ENCODE data around the gene ZSWIM6. TPM values are rescaled to one million over a fixed set of nuclear protein-coding genes. Genes with fewer than 3 reads are reported as not detected.

Gene ZSWIM6
- total RNA-seq, 1 experiment from 2014 or later = 10.0 TPM

GRCh38 chr5:61307191-61307590 lies 24.9 kb upstream of the ZSWIM6 start:
- Mint-ChIP-seq H3K4me3 (ENCODE audit: unreplicated experiment) (no peak overlapping the region), H3K4me1 (ENCODE audit: low read depth, unreplicated experiment) (peaks cover 54% of the 10 kb centered on the region), H3K27me3 (ENCODE audit: insufficient read depth, unreplicated experiment) (no peaks in the 10 kb centered on the region), H3K27ac (ENCODE audit: unreplicated experiment) (peak overlapping the region; percentile 30), H3K36me3 (ENCODE audit: insufficient read depth, unreplicated experiment) (no peaks in the 10 kb centered on the region), H3K9me3 (ENCODE audit: unreplicated experiment) (no peaks in the 10 kb centered on the region)
- Histone ChIP-seq H3K4me3 (ENCODE audit: low read depth, low read length) (no peak overlapping the region), H3K36me3 (ENCODE audit: control insufficient read depth, insufficient read depth, low read length) (no peaks in the 10 kb centered on the region), H3K27me3 (replicated peaks; ENCODE audit: control insufficient read depth, insufficient read depth, low read length) (no peaks in the 10 kb centered on the region), H3K4me1 (peaks cover 76% of the 10 kb centered on the region), H3K9me3 (no peaks in the 10 kb centered on the region)
- DNase-seq = no peak
- no peak for TF ChIP-seq CTCF (IDR thresholded peaks at IDR 0.05; ENCODE audit: insufficient read depth in 1 of 2, low read depth in 1 of 2, low read length in 1 of 2, severe bottlenecking in 1 of 2, unreplicated experiment in 1 of 2)
- CTCF ChIA-PET = interaction anchor here (1.0 to 1.2 kb wide), 3 partner anchors 25 to 32 kb away, joined by 3 read pairs; no protein-coding TSS in a partner anchor
- intact Hi-C loops (cut with micrococcal nuclease; ENCODE audit: unreplicated experiment) = loop anchor here (10.0 kb wide), 2 partner anchors 142 to 632 kb away; partner anchors contain the start of gene SMIM15
- BruUV-seq (replicated peaks) = no TSS peak
- POLR2A ChIA-PET = interaction anchor here (1.3 kb wide), 1 partner anchor 24 kb away, joined by 10 read pairs; no protein-coding TSS in a partner anchor

GRCh38 chr5:61307611-61308010 lies 24.4 kb upstream of the ZSWIM6 start:
- no peak for DNase-seq
- Histone ChIP-seq H3K27me3 (replicated peaks; ENCODE audit: control insufficient read depth, insufficient read depth, low read length) (no peaks in the 10 kb centered on the region), H3K4me3 (ENCODE audit: low read depth, low read length) (no peak overlapping the region), H3K36me3 (ENCODE audit: control insufficient read depth, insufficient read depth, low read length) (no peaks in the 10 kb centered on the region), H3K9me3 (no peaks in the 10 kb centered on the region), H3K4me1 (peaks cover 73% of the 10 kb centered on the region)
- H3K36me3 Mint-ChIP-seq (ENCODE audit: insufficient read depth, unreplicated experiment) = no peaks in the 10 kb centered on the region
- no peak overlapping the region for H3K4me3 Mint-ChIP-seq (ENCODE audit: unreplicated experiment)
- peaks cover 51% of the 10 kb centered on the region for H3K4me1 Mint-ChIP-seq (ENCODE audit: low read depth, unreplicated experiment)
- intact Hi-C loops (cut with micrococcal nuclease; ENCODE audit: unreplicated experiment) = loop anchor here (10.0 kb wide), 2 partner anchors 143 to 633 kb away; partner anchors contain the start of gene SMIM15
- H3K9me3 Mint-ChIP-seq (ENCODE audit: unreplicated experiment) = no peaks in the 10 kb centered on the region
- no peak for TF ChIP-seq CTCF (IDR thresholded peaks at IDR 0.05; ENCODE audit: insufficient read depth in 1 of 2, low read depth in 1 of 2, low read length in 1 of 2, severe bottlenecking in 1 of 2, unreplicated experiment in 1 of 2)
- no peaks in the 10 kb centered on the region for H3K27me3 Mint-ChIP-seq (ENCODE audit: insufficient read depth, unreplicated experiment)
- ChIA-PET POLR2A (no interaction called here), CTCF (interaction anchor here (1.0 kb wide), 1 partner anchor 32 kb away, joined by 3 read pairs; no protein-coding TSS in a partner anchor)
- peak overlapping the region; percentile 30 for H3K27ac Mint-ChIP-seq (ENCODE audit: unreplicated experiment)
- BruUV-seq (replicated peaks) = no TSS peak

GRCh38 chr5:61308712-61309111 lies 23.3 kb upstream of the ZSWIM6 start:
- TF ChIP-seq CTCF (IDR thresholded peaks at IDR 0.05; ENCODE audit: insufficient read depth in 1 of 2, low read depth in 1 of 2, low read length in 1 of 2, severe bottlenecking in 1 of 2, unreplicated experiment in 1 of 2) = no peak
- Histone ChIP-seq H3K4me3 (ENCODE audit: low read depth, low read length) (no peak overlapping the region), H3K4me1 (peaks cover 62% of the 10 kb centered on the region), H3K36me3 (ENCODE audit: control insufficient read depth, insufficient read depth, low read length) (no peaks in the 10 kb centered on the region), H3K27me3 (replicated peaks; ENCODE audit: control insufficient read depth, insufficient read depth, low read length) (no peaks in the 10 kb centered on the region), H3K9me3 (no peaks in the 10 kb centered on the region)
- Mint-ChIP-seq H3K4me1 (ENCODE audit: low read depth, unreplicated experiment) (peaks cover 51% of the 10 kb centered on the region), H3K4me3 (ENCODE audit: unreplicated experiment) (no peak overlapping the region), H3K27me3 (ENCODE audit: insufficient read depth, unreplicated experiment) (no peaks in the 10 kb centered on the region), H3K9me3 (ENCODE audit: unreplicated experiment) (no peaks in the 10 kb centered on the region), H3K36me3 (ENCODE audit: insufficient read depth, unreplicated experiment) (no peaks in the 10 kb centered on the region), H3K27ac (ENCODE audit: unreplicated experiment) (no peak overlapping the region)
- ChIA-PET CTCF (no interaction called here), POLR2A (interaction anchor here (1.3 kb wide), 1 partner anchor 23 kb away, joined by 6 read pairs; no protein-coding TSS in a partner anchor)
- intact Hi-C loops (cut with micrococcal nuclease; ENCODE audit: unreplicated experiment) = loop anchor here (10.0 kb wide), 2 partner anchors 144 to 634 kb away; partner anchors contain the start of gene SMIM15
- BruUV-seq (replicated peaks) = no TSS peak
- DNase-seq = no peak

Measured in Caco-2 (cell line).